GM18907 (cell line): ENCODE measurements around the gene TMEM158.

Experiments used
- ATAC-seq: cut with Tn5 transposase; IDR thresholded peaks from one replicate; pipeline ENCODE4 v1.9.1; 2021; ENCODE audit warnings: mild to moderate bottlenecking, moderate library complexity; ENCODE audit not compliant: unreplicated experiment

TMEM158 gene

DNA sequence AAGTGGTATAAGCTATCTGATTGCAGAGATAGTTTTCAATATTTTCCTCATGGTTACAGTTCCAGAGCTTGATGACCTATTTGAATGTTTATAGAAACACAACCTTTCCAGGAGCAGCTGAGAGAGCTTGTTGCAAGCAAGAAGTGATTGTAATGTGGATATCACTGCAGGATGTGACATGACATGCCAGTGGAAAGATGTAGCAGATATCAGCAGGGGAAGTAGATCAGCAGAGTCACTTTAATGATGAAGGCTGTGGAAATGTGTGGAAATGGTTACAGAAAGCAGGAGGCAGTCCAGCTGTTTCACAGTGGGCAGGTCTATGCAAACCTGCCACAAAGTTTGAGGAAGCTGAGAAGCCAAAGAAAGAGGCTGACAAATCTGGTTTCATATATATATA is 21.0 kb downstream of the TMEM158 start:
- no peak for ATAC-seq

- ATAC-seq = no peak
Measured at GRCh38 chr3:45204136-45204535, 22.0 kb downstream of the TMEM158 start.

- ATAC-seq = no peak
Measured at GRCh38 chr3:45199837-45200648, 26.0 kb downstream of the TMEM158 start.

DNA sequence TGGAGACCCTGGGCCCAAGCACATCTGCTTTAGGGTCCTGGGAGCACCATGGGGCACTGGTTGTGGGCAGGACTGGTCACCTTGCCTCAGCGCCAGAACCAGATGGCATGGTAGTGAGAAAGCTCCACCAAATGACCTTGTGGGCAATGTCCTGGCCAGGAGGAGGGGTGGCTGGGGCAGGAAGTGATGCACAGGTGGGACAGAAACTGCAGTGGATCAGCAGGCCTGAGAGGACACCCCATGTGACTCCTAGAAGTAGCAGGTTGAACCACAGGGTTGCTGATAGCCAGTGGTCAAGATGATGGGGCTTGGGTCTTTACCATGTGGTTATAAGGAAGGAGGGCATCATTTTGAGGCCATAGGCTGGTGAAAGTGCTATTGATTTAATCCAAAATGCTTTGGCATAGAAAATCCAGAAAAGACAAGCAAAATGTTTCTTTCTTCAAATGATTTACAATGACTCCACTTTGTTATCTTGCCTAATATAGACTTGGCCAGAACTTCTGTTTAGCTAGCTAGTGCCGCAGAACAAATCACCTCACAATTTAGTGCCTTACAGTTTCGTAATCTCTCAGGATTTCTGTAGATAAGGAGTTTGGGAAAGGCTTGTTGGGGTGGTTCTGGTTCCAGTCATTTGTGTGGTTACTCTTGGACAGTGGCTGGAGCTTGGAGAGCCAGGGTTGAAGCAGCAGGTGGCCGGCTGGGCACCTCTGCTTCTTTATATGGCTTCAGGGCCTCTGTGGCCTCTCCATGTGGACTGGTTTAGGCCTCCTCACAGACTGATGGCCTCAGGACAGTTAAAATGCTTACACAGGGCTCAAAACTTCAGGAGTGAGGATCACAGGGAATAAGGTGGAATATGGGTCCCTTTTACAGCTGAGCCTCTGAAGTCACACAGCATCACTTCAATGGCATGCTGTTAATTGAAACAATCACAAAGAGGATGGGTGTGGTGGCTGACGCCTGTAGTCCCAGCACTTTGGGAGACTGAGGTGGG is 27.5 kb downstream of the TMEM158 start:
- ATAC-seq = no peak

GRCh38 chr3:45194791-45195190 is 31.3 kb downstream of the TMEM158 start:
- no peak for ATAC-seq

- peak; percentile 50 for ATAC-seq
Measured at GRCh38 chr3:45191924-45192417, 34.1 kb downstream of the TMEM158 start.

DNA sequence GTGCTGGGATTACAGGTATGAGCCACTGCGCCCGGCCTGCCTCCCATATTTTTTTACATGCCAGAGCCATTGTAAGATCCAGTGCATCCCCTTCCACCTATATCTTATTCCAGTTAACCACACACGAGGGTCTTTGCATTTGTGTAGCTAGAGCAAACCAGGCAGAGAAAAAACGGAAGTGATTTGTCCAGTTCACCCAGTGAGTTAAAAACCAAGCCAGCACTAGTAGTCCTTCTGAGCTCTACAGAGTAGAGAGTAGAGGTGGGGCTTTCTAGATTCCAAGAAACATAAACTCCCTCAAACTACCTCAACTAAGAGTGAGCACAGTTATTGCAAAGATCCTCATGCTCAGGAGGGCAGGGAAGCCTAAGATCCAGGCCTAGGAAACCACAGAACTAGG is 34.7 kb downstream of the TMEM158 start:
- no peak for ATAC-seq

DNA sequence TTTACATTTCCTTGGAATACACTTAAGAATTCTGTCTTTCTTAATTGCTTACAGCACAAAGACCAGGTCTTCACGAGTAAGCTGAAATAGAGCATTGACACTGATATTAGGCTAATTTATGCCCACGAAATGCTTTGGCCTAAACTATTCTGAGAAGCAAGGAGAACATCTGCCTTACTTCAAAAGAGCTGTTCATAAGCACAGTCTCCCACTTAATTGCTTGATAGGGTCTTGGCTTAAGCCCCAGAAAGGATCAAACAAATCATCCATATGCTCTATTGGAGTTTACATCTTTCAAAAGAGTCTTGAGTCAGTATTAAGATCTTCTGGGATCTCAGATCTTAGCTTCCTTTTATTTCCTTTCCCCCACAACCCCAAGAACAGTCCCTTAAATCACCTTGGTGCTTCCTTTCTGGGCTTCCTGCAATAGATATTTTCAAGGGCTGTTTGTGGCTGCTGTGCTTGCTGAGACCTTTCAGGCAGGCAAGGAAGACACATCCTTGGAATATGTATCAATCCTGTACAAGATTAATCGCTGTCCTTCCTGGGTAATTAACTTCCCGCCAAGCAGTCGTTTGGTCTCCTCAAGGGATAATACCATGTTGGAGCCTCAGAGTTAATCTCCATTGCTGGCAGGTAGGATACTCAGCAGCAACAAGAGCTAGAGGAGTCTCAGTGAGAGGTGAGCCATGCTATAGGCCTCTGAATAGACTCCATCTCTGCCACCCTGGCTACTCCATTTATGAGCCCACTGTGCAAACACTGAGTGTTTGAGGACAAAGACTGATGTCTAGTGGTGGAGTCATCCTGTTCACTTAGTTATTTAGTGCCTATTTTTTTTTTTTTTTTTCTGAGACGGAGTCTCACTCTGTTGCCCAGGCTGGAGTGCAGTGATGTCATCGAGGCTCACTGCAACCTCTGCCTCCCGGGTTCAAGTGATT is 37.1 kb downstream of the TMEM158 start:
- no peak for ATAC-seq

GRCh38 chr3:45187694-45188141 is 38.4 kb downstream of the TMEM158 start:
- no peak for ATAC-seq

DNA sequence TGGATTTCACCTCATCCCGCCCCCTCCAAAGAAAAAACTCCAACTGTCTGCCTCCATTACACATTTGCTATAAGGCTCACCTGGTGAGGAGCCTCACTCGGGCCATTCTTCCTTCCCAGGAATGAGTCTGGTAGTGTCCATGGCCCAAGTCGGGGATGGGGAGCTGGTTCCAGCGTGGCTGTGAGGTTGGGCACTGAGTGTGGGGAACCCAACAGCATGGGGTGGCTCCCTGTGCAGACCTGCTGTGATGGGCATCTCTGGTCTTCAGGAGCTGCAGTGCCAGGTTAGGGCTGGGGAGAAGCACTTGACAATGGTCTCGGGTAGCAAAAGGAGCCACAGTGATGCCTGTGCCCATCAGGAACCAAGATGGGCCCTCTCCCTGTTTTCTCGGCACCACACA is 39.2 kb downstream of the TMEM158 start:
- ATAC-seq = no peak

- ATAC-seq = no peak
Measured at GRCh38 chr3:45185461-45185860, 40.6 kb downstream of the TMEM158 start.

- no peak for ATAC-seq
Measured at GRCh38 chr3:45185052-45185451, 41.0 kb downstream of the TMEM158 start.

DNA sequence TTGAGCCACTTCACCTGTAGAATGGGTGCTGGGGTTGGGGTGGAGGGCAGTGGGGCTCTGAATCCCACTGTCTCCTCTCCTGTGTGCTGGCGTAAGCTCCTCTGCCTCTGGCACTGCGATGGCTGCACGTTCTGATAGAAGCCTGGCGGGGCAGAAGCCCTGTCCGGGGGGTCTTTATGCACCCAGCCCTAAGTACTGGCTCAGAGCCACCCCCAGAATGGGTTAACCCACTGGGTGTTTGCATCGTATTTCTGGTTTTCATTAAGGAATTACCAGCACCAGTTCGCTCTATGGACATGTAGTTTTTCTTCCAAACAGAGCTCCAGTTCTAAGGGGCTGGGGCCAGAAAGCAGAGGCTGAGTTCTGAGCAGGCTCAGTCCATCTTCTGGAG is 42.2 kb downstream of the TMEM158 start:
- no peak for ATAC-seq

DNA sequence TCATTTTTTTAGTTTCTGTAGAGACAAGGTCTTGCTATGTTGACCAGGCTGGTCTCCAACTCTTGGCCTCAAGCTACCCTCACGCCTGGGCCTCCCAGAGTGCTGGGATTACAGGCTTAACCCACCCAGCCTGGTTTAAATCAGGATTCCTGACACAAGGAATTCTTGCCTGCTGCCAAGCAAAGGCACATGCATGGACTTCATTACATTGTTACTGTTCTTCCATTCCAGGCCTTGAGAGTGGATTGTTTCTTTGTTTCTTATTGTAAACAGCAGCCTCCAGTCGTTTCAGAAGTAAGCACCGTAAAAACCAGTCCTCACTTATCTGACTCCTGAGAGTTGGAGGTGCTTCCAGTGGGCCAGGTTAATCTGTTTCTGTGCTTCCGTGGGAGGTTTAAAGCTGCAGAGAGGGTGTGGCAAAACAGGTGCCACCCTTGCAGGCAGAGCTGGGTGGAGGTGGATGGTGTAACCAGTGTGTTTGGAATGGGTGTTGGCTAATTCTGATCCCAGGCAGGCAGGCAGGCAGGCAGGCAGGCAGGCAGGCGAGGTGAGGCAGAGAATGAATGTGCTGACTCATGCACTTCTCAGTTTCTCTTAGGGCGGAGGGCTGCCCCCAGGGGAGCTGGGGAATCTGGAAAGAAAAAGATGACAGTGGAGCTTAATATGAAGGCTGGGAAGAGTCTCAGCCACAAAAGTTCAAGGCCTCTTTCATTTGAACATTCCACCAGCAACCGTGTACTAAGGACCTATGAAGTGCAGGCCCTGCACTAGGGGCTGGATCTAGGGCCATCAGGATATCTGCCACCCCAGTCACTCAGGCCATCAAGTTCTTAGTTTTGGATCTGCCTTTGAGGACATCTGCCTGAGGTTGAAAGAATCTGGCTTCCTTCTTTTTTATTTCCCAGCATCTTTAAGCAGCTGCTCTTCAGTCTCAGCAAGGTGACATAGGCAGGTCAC is 42.9 kb downstream of the TMEM158 start:
- no peak for ATAC-seq

DNA sequence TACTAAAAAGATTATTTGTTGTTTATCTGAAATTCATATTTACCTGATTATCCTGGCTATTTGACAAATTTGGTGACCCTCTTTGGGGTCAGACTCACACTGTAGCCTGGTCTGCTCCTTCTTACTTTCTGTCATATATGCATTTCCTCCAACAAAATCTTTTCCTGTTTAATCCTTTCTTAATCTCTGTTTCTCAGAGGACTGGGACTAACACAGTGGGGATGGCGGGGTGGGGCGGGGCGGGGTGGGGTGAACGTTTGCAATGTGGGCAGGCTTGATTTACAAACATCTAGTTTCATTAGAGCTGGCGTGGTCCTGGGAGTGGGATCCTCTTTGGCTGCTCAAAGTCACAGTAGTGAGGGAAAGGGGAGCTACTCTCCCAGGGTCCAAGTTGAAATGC is 44.6 kb downstream of the TMEM158 start:
- no peak for ATAC-seq

GRCh38 chr3:45180899-45181298 is 45.2 kb downstream of the TMEM158 start:
- no peak for ATAC-seq

- ATAC-seq = no peak
Measured at GRCh38 chr3:45180051-45180450, 46.0 kb downstream of the TMEM158 start.

GRCh38 chr3:45179163-45179562 is 46.9 kb downstream of the TMEM158 start:
- no peak for ATAC-seq
